NCI-H2196 (cell line): ENCODE results near the gene PLPPR2.
A peak's percentile ranks its signal among the peaks of the same experiment; 100 is the strongest.
"Not testable (repeated sequence)": the region's sequence is repeated elsewhere in the genome, so short reads cannot be mapped to it uniquely, and the experiment has no call there.

Experiments
- DNase-seq: peaks from one replicate; lab custom pipeline; 2025; ENCODE audit not compliant: unreplicated experiment; lab: John Stamatoyannopoulos, UW

Gene PLPPR2

GRCh38 chr19:11339254-11340098 lies 15.8 kb upstream of the PLPPR2 start, which contains the start of gene RAB3D:
Gene RAB3D, minus strand, starts transcription at chr19:11339657. Its CDS starts 2,258 bp downstream, at chr19:11337399.
- peak; percentile 93 for DNase-seq

- DNase-seq: not testable (repeated sequence)
These were observed 15.1 kb upstream of the PLPPR2 start for GRCh38 chr19:11340099-11340467.

GRCh38 chr19:11342429-11342828 lies 12.8 kb upstream of the PLPPR2 start:
- no peak for DNase-seq

- peak; percentile 55 for DNase-seq
These were observed 10.0 kb upstream of the PLPPR2 start for GRCh38 chr19:11345122-11345803.

- peak; percentile 99 for DNase-seq
These were observed 8.9 kb upstream of the PLPPR2 start, which contains the start of the genes CCDC159 and TMEM205 for GRCh38 chr19:11346104-11346940. Gene CCDC159, plus strand, starts transcription at chr19:11346519. Its CDS starts 88 bp downstream, at chr19:11346607. Gene TMEM205, minus strand, starts transcription at chr19:11346268. Its CDS starts 649 bp downstream, at chr19:11345619.

DNA sequence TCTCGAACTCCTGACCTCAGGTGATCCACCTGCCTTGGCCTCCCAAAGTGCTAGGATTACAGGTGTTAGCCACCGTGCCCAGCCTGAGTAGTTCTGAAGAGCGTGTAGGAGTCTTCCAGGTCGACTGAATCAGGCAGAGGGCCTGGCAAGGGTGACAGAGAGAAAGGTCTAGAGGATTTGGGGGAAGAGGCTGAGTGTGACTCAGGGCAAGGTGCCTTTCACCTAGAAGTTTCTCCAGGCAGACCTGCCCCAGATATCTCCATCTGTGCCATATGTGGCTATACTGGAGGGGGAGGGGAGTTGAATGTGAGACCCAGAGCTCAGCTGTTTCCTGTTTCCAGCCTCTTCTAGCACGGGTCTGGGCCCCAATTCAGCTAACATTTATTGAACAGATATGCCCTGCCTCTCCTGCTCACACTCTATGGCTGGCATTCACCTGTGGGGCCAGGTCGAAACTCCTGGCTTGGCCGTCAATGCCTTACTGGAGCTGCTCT lies 7.6 kb upstream of the PLPPR2 start:
- DNase-seq: no peak

DNA sequence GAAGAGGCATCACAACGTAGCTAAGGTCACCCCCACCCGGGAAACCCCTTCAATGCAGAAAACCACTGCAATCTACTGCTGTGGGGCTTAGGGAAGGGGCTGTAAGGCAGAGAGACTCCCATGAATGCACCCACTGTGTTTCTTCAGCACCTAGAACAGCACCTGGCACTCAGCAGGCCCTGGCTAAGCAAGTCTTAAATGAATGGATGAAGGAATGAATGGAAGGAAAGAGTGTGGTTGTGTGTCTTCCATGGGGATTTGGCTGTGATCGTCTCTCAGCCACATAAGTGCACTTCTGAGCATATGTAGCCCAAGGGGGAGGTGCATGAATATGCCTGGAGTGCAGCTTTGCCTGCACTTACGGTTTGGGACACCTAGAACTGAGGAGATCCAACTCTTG lies 6.1 kb upstream of the PLPPR2 start:
- DNase-seq: no peak

DNA sequence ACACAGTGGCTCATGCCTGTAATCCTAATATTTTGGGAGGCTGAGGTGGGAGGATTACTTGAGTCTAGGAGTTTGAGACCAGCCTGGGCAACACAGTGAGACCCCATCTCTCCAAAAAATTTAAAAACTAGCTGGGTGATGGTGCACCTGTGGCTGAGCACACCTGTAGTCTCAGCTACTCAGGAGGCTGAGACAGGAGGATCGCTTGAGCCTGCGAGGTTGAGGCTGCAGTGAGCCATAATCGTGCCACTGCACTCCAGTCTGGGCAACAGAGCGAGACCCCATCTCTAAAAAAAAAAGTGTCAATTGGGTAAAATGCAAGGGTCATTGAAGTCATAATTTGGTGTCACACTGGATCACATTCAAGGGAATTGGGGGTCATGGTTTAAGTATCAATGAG lies 1.1 kb upstream of the PLPPR2 start:
- DNase-seq: not testable (repeated sequence)

DNA sequence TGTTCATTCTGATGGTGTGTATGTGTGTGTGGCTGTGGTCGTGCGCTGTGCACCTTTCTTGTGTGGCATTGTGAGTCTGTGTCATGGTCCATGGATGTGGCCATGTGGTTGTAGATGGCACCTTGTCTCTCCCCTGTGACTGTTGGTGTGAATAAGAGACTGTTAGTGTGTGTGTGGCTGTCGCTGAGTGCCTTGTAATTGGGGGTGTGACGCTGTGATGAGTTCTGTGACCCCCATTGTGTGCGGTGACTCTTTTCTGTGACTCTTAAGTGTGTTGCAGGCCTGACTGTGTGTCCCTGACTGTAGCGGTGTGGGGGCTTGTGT lies 804 bp downstream of the PLPPR2 start:
- no peak for DNase-seq

DNA sequence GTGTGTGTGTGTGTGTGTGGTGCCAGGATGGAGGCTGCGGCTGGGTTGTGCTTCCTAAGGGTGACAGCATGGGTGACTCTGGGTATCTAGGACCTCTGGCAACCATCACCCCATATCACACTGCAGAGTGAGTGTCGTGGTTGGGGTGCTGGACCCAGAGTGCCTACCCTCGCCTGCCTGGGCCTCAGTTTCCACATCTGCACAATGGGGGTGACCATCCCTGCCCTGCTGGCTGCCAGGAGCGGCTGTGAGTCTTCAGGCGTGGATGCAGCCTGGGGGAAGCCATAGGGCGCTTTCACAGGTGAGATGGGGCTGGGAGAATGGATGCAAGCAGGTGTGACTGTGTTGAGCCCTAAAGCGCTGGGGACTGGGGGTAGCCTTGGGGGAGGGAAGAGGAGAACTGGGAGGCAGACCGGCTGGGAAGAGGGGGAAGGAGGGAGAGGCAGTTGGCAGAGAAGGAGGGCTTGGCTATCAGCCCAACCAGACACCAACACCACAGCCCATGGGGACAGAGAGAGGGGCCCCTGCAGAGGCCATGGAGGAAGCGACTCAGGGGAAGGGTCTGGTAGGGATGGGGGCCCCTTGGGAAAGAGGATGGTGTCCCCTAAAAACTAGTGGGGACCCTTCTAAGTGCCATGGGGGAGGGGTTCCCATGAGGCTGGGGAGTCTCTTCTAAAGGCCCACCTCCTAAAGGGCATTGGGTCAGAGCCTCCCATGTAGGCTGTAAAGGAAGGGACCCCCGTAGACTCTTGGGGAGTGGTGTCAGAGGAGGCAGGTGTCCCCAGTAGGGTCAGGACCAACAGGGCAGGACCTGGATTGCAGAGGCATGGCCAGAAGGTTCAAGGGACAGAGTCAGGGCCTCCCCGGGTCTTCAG lies 1.7 kb downstream of the PLPPR2 start:
- no peak for DNase-seq

- DNase-seq: no peak
These were observed 4.2 kb downstream of the PLPPR2 start for GRCh38 chr19:11359421-11359820.

- DNase-seq: peak; percentile 60
These were observed 6.0 kb downstream of the PLPPR2 start for GRCh38 chr19:11361037-11361770.

DNA sequence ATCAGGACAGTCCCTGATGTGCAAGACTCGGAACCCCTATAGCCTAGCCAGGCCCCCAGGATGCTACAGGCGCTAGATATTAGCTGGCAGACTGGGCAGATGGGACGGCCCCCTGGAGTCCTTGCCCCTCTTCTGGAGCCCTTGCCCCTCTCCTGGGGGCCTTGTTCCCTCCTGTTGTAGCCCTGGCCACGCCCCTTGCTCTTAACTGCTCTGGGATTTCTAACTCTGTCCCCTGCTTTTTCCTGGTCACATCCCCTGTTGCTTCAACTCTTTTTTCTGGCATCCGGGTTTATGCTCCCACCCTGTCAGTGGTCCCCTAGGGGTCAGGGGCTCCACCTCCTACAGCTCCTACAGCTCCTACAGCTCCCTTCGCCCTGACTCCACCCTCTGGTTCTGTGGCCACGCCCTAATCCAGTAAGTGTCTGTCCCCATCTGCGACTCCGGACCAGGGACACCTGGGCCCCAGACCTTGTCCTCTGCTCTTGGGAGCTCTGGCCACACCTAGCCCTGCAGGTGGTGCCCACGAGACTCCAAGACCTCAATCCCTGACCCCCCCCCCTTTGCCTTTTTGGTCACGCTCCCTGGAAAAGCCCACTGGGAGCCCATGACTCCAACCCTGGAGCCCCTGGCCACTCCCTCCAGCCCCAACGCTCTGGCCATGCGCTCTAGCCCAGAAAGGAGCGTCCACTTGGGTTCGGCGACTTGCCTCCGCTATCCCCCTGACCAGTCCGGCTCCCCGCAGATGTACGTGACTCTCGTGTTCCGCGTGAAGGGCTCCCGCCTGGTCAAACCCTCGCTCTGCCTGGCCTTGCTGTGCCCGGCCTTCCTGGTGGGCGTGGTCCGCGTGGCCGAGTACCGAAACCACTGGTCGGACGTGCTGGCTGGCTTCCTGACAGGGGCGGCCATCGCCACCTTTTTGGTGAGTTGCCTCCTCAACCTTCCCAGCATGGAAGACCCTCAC lies 6.8 kb downstream of the PLPPR2 start:
- DNase-seq: no peak

GRCh38 chr19:11363881-11364280 lies 8.6 kb downstream of the PLPPR2 start:
- no peak for DNase-seq

DNA sequence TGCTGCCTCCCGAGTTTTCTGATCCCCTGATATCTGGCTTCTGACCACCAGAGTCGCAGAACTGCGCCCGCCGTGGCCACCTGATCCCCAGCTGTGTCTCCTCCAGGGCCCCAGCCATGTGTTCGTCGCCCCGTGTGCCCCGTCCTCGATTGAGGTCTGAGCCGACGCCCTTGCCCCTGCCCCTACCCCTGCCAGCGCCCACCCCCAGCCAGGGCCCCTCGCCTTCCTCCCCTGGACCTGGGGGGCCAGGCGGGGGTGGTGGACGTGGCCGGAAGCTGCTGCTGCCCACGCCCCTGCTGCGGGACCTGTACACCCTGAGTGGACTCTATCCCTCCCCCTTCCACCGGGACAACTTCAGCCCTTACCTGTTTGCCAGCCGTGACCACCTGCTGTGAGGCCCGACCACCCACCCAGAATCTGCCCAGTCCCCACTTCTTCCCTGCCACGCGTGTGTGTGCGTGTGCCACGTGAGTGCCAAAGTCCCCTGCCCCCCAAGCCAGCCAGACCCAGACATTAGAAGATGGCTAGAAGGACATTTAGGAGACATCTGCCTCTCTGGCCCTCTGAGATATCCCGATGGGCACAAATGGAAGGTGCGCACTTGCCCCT lies 9.2 kb downstream of the PLPPR2 start:
- no peak for DNase-seq

- no peak for DNase-seq
These were observed 9.7 kb downstream of the PLPPR2 start for GRCh38 chr19:11364935-11365334.

- DNase-seq: no peak
These were observed 10.4 kb downstream of the PLPPR2 start for GRCh38 chr19:11365557-11366117.

DNA sequence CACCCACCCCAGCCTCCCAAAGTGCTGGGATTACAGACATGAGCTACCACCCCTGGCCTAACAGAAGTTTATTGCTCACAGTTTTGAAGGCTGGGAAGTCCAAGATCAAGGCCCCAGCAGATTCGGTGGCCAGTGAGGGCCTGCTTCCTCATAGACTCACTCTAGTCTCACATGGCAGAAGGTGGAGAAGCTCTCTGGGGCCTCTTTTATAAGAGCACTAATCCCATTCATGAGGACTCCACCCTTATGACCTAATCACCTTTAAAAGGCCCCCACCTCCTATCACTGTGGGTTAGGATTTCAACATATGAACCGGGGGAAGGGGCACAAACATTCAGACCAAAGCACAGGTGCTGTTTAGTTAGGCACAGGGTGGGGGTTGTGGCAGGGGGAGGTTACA lies 12.3 kb downstream of the PLPPR2 start:
- DNase-seq: no peak
